Tibial nerve (tissue), 4 donors: ENCODE measurements around the gene NOS1.

Experiments
- CTCF ChIP-seq, 5 experiments: fragments of 200-600 bp in 3 of 5; fragments of 450-650 bp in 2 of 5; sonication (generic) in 3 of 5; IDR thresholded peaks; one replicate each; pipeline ENCODE4 v1.5.1; 2016 to 2019; ENCODE audit warnings: antibody characterized with exemption in 5 of 5, mild to moderate bottlenecking in 3 of 5, moderate library complexity in 2 of 5
- EP300 ChIP-seq, 2 donors: sonication (generic); formaldehyde crosslinking; IDR thresholded peaks; one replicate each; pipeline ENCODE4 v1.6.1; 2017; ENCODE audit warnings: antibody characterized with exemption in 2 of 2, mild to moderate bottlenecking in 1 of 2
- POLR2A ChIP-seq, 2 donors: fragments of 450-650 bp; IDR thresholded peaks; one replicate each; pipeline ENCODE4 v1.6.1; 2017; ENCODE audit warnings: antibody characterized with exemption in 2 of 2, mild to moderate bottlenecking in 2 of 2, moderate library complexity in 2 of 2

GRCh38 chr12:117318591-117318990, 42.8 kb downstream of the NOS1 start:
- TF ChIP-seq CTCF (IDR thresholded peaks at IDR 0.05) = no peak
- TF ChIP-seq EP300 (IDR thresholded peaks at IDR 0.05) = no peak
- no peak for TF ChIP-seq POLR2A (IDR thresholded peaks at IDR 0.05)
